GM19395 (cell line): ENCODE data around the gene NOD2.

ENCODE experiments used
- ATAC-seq: cut with Tn5 transposase; IDR thresholded peaks from one replicate; pipeline ENCODE4 v1.9.1; 2021; ENCODE audit warnings: mild to moderate bottlenecking, moderate library complexity; ENCODE audit not compliant: unreplicated experiment

NOD2 gene

GRCh38 chr16:50712560-50712898 is 19.1 kb downstream of the NOD2 start:
- no peak for ATAC-seq

DNA sequence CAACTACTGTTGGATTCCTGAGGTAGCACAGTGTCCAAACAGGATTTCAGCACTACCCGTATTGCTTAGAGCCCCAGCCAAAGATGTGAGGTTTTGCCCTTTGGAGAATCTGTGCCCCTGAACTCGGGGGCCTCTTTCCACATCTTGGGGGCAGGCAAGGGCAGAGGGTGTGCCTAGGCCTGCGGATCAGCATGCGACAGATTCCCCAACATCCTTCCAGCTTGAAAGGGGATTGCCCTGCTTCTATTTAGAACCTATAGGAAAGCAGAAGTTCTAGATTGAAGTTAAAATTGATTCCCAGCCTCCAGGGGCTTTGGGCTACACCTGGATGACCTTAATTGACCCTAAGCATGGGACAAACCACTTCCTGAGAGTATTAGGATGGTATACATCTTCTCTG is 19.6 kb downstream of the NOD2 start:
- ATAC-seq, result no peak

DNA sequence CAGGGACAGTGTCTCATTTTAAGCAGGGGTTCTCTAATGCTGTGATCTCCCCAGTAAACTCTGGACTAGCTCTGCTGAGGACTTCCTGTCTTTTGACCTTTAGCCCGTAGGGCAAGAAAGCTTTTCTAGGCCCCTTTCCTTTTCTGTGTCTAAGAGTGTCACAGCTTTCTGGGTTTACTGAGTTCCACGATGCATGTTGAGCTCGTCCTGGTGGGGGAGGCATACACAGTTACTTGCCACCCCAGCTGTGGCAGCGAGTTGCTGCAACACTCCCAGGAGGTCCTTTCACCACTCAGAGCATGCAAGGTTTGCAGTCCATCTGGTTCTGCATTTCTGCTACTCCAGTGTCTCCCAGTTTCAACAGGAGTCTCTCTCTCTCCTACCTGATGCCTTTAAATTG is 23.7 kb downstream of the NOD2 start:
- no peak for ATAC-seq

GRCh38 chr16:50717494-50717893 is 24.1 kb downstream of the NOD2 start:
- ATAC-seq, result no peak

DNA sequence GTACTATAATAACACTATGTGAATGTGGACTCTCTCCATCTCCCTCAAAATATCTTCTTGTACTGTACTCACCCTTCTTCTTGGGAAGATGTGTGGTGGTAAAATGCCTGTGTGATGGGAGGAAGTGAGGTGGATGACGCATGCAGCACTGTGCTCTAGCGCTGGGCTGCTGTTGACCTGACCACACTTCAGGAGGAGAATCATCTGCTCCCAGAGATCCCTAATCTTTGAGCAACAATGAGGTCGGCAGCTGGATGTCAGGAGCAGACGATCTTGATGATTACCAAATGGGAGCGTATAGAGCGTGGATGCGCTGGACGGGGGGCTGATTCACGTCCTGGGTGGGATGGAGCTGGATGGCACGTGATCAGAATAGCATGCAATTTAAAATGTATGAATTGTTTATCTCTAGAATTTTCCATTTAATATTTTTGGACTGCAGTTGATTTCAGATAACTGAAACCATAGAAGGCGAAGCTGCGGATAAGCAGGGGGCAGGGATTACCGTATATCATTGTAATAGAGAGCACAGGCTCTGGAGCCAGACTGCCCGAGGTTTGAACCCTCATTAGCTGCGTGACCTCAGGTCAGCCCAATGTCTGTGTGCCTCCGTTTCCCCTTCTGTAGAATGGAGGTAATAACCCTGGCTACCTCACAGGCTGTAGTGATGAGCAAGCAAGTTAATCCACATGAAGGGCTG is 24.8 kb downstream of the NOD2 start:
- ATAC-seq, result no peak

GRCh38 chr16:50718761-50719400 is 25.5 kb downstream of the NOD2 start:
- no peak for ATAC-seq

DNA sequence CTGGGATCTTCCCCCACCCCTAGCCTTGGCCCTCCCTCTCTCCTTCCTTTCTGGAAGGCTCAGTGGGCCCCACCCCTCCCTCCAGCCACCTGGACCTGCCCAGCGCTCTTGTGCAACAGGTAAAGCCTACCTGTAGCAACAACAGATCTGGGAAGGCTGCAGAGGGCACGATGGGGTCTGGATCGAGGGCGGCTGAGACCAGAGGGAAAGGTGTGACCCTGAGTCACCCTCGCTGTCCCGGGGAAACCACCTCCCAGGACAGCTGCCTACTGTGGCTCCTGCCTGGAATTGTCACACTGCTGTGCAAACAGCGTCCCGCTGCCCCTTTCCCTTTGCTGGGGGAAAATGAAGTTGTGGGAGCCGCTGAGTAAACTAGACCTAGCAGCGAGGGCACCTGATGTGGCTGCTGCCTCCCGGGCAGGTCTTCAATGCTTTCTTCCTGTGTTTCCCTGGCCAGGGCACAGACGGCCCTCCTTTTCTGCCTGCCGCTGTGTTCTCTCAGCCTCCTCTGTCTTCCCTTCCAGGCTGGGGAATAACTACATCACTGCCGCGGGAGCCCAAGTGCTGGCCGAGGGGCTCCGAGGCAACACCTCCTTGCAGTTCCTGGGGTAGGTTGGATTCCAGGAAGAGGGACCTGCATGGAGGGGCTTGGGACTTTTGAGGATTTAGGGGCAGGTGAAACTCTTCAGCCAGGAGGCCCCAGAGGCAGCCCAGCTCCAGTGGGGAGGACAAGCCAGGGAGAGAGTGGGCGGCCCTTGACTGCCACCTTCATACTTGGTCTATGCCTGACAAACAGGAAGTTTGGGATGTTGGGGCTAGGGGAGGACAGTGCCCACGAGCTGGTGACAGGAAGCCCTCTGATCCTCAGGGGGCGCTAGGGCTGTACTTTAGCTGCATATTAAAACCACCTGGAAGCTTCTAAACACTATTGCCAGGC is 26.3 kb downstream of the NOD2 start:
- ATAC-seq, result no peak

- ATAC-seq, result no peak
These were observed 28.4 kb downstream of the NOD2 start for GRCh38 chr16:50721549-50722404.

DNA sequence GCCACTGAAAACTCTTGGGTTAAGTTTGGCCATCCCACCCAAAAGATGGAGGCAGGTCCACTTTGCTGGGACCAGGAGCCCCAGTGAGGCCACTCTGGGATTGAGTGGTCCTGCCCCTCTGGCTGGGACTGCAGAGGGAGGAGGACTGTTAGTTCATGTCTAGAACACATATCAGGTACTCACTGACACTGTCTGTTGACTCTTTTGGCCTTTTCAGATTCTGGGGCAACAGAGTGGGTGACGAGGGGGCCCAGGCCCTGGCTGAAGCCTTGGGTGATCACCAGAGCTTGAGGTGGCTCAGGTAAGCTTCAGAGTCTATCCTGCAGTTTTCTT is 29.0 kb downstream of the NOD2 start:
- ATAC-seq, result no peak

- ATAC-seq, result no peak
These were observed 29.6 kb downstream of the NOD2 start for GRCh38 chr16:50722960-50723359.

DNA sequence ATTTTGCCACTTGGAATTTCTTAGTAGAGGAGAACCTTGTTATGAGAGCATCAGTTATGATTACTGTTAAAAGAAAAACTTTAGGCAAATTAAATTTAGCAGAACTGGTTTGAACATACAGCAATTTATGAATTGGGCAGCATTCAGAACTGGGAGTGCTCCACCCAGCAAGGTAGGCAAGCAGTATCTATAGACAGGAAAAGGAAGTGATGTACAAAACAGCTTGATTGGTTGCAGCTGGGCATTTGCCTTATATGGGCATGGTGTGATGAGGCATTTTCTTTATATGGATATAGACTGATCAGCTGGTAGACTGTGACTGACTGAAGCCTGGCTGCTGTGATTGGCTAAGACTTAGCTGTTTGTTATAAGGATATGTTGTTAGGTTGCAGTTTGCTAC is 30.9 kb downstream of the NOD2 start:
- ATAC-seq, result no peak

- no peak for ATAC-seq
These were observed 38.0 kb downstream of the NOD2 start for GRCh38 chr16:50731130-50731988.

DNA sequence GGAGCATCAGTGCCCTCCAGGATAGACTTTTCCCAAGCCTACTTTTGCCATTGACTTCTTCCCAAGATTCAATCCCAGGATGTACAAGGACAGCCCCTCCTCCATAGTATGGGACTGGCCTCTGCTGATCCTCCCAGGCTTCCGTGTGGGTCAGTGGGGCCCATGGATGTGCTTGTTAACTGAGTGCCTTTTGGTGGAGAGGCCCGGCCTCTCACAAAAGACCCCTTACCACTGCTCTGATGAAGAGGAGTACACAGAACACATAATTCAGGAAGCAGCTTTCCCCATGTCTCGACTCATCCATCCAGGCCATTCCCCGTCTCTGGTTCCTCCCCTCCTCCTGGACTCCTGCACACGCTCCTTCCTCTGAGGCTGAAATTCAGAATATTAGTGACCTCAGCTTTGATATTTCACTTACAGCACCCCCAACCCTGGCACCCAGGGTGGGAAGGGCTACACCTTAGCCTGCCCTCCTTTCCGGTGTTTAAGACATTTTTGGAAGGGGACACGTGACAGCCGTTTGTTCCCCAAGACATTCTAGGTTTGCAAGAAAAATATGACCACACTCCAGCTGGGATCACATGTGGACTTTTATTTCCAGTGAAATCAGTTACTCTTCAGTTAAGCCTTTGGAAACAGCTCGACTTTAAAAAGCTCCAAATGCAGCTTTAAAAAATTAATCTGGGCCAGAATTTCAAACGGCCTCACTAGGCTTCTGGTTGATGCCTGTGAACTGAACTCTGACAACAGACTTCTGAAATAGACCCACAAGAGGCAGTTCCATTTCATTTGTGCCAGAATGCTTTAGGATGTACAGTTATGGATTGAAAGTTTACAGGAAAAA is 38.8 kb downstream of the NOD2 start:
- ATAC-seq, result no peak

DNA sequence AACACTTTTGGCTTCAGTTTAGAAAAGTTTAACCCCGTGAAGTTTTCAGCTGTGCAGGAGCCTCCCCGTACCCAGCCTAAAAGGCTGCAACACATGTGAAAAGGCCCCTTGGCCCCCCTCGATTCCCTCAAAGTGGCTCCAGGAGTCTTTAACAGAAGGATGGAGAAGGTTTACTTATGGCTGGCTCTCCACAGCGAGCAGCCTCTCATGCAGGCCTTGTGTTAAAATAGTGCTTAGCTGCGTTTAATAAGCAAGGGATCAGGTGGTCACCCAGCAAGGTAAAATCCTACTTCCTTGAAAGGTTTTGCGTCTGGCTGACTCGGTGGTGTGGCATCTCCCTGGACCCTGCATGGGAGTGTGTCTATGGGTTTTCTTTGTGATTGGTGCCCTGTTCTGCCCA is 40.1 kb downstream of the NOD2 start:
- no peak for ATAC-seq

- ATAC-seq, result peak; percentile 55
These were observed 42.3 kb downstream of the NOD2 start for GRCh38 chr16:50735629-50736122.

DNA sequence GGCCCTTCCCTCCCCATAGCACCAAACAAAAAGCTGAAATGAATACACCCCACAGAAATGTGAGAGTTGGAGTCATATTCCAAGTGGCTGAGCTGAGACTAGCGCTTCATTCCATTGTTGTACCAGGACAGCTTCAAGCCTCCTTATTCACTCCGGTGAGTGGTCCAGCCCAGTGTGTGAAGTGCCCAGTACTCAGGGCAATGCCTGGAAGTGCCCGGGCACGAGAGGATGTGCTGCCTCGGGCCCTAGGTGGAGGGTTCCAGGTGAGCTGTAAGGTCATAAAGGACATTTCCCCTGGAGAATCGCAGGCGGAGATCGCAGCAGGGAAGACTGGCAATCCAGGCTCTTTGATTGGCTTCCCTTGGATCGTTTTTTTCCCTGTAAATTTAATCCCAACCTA is 43.0 kb downstream of the NOD2 start:
- ATAC-seq, result no peak

DNA sequence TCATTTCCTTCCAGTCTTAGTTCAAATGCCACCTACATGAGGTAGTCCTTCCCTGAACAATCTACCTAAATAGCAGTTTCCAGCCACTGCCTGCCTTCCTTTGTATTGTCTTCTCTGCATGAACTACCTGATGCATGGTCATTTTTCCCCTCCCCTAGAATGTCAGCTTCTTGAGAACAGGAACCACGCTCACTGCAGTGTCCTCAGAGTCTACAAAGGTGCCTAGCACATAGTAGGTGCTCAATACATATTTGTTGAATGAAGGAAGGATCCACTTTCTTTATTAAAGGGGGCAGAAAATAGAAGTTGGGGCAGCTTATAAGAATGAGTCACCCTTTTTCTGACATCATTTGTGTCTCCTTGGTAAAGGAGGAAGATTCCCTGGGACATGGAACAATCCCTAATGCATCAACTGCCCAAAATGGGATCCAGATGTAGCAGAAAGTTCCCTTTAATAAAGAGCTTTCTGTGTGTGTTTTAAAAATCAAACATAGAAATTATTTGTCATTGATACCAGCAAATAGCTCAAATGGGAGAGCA is 44.1 kb downstream of the NOD2 start:
- no peak for ATAC-seq

- no peak for ATAC-seq
These were observed 45.6 kb downstream of the NOD2 start for GRCh38 chr16:50739031-50739430.

GRCh38 chr16:50740736-50741135 is 47.3 kb downstream of the NOD2 start:
- ATAC-seq, result no peak
